NCI-H446 treated with DMSO at 0.1 percent for 48 hours (cell line): ENCODE measurements around the gene BZW1.
"Not testable (repeated sequence)": the region's sequence is repeated elsewhere in the genome, so short reads cannot be mapped to it uniquely, and the experiment has no call there.

Experiments
- DNase-seq: peaks from one replicate; lab custom pipeline; 2025; lab: John Stamatoyannopoulos, UW

BZW1 gene

DNA sequence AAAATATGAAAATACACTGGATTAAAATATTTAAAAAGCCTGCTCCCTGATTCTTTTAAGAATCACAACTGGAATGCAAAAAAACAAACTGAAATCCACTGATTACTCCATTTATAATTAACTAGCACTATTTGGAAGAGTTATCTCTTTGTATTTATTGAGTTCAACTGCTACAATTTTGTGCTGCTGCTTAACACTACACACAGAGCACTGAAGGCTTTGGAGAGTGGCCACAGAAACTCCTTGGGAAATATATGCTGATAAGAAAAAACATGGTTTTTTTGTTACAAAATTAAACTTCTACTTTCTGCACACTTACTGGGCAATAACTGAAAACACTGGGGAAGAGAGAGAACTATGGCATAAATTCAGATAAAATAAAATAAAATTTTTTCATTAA lies 19.8 kb upstream of the BZW1 start:
- no peak for DNase-seq

DNA sequence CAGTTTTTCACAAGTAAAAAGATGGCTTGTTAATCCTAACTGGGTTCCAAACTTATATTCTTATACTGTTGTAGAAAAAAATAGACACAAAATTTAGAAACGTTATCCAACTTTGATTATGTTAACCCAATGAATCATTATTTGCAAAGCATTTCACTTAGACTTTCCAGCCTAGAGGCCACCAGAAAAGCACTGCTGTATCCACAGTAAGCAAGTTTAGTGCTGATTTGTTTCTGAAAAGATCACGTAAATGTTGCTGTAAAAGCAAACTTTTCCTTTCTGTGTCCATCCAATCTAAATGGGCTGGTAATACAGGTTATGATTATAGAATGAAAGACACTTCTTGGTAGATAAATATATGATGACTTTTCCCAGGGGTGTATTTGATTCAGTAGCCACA lies 17.6 kb upstream of the BZW1 start:
- no peak for DNase-seq

DNA sequence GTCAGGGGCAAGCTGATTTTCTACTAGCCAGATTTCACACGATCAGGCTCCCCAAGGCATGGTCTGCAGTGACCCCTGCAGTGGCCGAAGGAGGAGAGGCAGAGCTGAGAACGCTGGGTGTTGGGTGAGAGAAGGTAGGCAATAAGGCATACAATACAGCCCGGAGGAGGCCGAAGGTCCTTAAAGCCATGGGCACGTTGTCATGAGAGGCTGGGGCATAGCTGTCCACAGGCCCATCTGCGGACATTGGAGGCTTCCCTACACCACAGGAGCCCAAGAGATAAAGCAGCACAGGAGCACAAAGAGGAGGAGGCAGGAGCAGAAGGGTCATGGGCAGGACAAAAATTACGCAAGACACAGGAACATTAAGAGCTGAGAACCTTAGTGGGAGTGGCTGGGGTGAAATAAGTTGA lies 16.7 kb upstream of the BZW1 start:
- no peak for DNase-seq

DNA sequence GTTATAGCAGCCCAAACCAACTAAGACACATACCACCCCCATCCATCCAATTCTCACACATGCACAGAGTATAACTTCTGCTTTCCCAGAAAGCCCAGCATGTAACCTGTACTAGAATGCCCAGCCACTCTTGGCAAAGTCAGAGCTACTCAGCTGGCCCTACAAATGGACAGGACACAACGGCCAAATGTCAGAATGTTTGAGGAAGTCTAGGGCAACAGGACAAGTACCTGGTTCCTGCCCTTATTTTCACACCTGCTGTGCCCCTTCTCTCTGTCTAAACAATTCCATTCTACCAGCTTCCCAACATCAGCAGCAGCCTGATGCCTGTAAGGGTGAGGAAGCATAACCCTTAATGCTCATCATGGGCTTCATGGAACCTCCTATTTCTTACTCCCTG lies 15.1 kb upstream of the BZW1 start:
- DNase-seq, result no peak

DNA sequence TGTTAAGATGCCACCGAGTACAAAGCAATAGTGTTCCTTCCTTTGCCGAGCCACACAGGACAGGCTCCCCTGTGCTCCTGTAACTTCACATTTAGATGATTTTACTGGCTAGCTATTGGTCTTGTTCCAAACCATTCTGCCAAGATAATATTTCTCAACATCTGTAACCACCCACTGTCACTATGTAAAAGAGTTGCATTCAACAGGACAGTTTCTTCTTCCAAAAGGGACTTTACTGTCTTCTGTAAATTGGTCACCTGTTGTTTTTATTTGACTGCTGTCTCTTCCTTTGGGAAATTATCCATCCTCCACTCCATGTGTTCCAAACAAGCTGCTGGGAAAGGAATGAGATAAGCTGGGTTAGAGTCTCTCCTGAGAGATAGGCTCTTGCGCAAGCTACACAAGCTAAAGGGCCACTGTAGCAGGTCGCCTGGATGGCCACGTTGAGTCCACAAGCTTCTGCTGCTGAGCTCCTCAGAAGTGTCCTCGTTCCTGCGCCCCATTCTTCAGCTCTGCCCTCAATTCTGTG lies 14.4 kb upstream of the BZW1 start:
- DNase-seq, result no peak

DNA sequence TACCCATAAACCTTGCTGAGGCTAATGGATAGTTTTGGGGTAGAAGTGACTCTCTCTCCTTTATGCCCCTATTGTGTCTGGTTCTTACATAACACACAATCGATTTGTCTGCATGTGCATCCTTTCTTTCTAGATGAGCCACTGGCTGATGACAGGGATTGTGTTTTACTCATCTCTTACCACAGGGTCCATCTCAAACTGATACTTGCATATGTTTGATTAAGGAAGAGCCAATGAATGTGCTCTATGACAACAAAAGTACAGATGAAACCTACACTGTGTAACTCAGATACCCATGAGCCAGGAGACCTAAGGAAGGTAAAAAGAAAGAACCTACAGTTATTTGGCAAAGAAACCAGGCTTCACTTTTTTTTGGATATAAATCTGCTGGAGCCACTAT lies 13.2 kb upstream of the BZW1 start:
- DNase-seq, result no peak

DNA sequence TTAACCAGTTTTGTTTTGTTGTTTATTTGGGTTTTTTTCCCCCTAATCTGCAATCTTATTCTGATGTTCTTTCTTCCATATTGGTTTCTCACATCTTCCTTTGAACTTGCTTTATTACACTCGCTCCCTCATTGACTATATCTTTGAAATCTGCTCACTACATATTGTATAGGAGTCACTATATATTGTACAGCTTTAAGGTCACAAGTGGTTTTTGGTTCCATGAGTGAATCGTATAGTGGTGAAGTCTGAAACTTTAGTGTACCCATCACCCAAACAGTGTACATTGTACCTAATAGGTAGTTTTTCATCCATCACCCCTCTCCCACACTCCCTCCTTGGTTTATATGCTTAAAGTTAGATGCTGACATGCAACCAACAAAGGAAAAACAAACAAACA lies 11.3 kb upstream of the BZW1 start:
- DNase-seq, result no peak

DNA sequence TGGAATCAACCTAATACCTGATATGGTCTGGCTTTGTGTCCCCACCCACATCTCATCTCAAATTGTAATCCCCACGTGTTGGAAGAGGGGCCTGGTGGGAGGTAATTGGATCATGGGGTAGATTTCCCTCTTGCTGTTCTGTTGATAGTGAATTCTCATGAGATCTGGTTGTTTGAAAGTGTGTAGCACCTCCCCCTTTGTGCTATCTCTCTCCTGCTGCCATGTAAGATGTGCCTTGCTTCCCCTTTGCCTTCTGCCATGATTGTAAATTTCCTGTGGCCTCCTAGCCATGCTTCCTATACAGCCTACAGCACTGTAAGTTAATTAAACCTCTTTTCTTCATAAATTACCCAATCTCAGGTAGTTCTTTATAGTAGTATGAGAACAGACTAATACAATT lies 10.3 kb upstream of the BZW1 start:
- not testable (repeated sequence) for DNase-seq

DNA sequence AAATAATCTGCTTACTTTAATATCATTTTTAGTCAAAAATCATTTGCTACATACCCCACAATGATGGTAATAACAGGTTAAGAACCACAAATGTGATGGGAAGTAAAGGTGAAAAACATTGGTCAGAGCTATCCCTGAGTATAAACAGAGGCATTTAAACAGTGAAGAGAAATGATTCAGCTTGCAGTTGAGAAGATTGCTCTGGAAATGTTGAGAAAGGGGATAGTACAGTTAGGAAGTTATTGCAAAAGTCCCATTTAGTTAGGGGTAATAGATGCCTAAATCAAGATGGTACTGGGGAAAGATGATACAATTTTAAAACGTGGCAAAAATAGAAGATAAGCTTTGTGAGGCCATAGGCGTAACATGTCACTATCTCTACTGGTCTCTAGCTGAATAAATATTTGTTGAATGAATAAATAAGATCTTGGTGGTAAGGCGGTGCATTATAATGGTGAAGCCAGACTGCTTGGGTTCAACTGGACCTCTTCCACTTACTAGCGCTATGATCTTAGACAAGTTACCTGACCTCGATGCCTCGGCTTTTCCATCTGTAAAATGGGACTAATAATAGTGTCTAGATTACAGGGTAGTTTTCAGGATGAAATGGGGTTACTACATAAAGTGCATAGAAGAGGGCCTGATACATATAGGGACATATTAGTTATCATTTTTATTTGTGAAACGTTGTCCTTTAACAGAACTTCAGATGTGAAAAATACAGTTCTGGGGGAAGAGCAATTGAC lies 2.0 kb upstream of the BZW1 start:
- DNase-seq, result no peak

DNA sequence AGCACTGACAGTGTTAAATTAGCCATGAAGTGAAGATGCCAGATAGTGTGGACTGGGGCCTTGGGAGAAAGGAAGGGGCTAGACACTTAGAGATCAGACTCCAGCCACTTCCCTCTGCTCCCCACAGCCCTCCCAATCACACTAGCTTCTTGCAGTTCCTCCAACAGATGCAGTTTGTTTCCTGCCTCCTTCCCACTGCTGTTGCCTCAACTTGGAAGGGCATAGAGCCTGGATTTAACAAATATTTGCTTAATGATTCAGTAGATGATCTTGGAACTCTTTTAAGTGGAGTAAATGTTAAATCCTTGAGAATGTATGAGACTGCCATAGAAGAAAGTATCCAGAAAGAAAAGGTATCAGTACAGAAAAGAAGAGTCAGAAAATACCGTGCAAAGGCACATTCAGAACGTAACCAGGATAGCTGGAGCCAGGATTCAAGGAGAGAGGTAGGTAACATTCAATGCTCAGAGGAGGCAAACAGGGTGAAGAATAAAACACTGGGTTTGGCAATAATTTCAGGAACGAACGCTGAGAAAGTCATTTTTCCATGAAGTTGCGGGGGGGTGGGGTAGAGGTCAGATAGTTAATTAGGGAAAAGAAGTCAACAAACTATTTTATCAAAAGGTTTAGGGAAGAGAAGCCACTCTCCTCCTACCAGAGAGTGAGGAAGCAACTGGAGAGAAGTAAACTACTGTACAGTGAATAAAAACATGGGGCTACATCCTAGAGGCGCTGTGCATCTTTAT lies 1.3 kb upstream of the BZW1 start:
- DNase-seq, result no peak

DNA sequence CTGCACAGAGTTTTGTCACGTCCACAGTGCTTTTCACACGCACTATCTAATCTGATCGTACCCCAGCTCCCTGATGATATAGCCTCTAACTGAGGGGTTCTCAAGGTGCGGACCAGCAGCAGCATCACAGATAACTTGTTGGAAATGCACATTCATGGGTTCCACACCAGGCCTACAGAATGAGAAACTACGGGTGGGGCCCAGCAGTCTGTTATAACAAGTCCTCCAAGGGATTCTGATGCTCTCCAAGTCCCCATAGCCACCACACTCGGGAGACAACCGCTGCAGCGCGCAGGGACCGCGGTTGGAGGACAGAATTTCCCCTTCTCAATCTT lies 745 bp upstream of the BZW1 start:
- no peak for DNase-seq

DNA sequence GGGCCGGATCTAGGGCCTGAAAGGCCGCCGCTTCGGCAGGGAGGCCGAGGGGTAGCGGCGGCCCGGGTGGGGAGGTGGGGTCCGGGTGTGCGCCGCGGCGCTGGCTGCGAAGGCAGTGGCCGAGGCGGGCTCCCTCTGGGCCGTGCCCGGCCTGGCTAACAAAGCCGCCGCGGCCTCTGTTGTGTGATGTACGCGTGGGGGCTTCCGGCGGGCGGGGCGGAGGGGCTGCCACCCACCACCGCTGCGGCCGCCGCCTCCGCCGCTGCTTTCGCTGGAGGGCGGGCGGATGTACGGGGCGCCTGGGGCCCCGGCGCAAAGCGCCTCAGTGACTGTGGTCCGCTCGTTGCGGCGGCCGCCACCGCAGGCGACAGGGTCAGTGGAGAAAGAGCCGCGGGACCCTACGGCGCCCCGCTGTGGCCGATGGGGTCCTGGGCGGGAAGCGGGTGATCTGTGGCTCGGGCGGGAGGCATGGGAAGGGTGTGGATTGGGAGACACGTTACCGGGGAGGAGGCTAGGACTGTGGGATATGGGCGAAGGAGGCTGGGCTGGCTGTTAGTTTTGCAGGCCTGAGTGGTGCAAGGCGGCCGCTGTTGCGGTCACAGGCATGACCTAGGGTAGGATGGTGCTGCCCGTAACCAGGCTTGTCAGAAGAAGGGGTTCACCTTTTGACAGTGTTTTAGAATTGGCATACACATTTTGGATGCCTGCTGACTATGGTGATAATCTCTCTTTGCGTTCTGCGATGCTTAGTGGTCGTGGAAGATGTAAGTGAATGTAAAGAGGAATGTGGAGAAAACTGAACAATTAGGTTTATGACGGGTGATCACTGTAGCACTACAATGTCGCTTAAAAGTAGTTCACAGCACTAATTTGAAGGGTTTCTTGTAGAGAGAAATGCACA lies 662 bp downstream of the BZW1 start:
- DNase-seq, result no peak

DNA sequence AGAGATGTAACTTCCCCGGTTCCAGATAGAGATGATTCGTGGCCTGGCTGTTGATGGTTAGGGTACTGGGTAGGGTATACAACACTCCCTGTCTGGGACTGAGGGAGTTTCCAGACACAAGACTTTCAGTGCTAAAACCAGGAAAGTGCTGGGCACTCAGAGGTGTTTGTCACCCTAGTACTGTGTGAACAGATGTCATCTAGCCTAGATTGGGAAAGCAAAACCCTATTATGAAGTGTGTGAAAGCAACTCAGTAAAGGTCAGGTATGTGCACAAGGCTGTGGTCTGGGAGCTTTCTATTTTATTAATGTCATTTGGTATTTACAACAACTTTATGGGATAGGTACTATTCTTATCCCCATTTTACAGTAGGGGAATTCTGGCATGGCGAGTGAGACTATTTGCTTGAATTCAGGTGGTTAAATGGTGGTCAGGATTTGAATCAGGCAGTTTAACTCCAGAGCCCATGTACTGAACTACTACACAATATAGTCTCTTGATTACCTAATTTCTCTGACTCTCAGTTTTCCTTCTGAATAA lies 2.6 kb downstream of the BZW1 start:
- DNase-seq, result no peak

DNA sequence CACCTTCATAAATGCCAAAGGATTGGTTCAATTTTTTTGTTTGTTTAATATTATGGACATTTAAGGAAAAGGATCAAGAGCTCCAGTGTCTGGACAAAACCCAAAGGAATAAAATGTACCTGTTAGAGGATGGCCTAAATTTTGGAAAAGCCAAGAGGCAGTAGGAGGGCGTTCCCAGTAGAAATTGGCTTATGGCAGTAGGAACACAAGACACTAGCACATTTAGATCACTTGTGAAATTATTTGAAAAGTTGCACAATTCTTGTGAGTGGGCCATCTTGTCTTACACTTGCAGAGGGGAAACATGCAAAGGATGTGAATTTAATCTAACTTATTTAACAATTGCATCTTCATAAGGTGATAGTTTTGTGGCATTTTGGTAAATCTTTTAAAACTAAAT lies 3.2 kb downstream of the BZW1 start:
- no peak for DNase-seq

DNA sequence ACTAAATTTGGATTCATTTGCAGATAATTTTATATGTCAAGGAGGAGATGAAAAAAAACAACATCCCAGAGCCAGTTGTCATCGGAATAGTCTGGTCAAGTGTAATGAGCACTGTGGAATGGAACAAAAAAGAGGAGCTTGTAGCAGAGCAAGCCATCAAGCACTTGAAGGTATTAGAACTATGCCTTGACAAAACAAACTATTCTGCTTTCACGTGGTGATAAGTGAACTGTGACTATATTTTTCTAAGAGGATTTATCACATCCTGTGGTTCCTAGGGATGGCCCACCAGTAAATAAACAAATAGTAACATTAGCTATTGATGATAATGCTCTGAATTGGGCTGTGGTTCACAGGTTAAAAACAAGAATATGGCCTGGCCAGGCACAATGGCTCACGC lies 7.0 kb downstream of the BZW1 start:
- DNase-seq, result not testable (repeated sequence)

DNA sequence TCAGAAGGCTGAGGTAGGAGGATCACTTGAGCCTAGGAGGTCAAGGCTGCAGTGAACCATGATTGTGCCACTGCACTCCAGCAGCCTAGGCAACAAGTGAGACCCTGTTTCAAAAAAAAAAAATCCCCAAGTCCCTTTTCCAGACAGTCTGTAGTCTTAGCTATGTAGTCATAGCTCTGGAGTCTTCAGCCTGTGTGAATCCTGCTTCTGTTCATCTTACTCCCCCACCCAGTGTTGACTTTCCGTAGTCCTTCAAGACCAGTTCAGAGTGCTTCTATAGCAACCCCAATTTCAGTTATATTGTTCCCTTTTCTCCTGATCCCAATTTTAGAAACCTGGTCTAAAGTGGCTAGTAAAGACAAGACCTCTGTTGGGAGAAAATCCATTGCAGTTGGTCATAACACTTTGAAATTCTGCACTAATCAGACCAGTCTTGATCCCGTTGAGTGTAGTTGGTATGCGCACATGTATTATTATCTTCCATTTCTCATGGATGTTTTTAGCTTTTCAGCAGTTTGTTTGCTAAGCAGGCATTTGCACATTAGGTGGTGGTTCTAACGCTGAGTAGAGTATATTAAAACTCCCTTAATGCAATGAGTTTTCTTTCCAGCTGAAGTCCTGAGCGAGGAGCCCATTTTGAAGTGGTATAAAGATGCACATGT lies 9.0 kb downstream of the BZW1 start:
- no peak for DNase-seq

DNA sequence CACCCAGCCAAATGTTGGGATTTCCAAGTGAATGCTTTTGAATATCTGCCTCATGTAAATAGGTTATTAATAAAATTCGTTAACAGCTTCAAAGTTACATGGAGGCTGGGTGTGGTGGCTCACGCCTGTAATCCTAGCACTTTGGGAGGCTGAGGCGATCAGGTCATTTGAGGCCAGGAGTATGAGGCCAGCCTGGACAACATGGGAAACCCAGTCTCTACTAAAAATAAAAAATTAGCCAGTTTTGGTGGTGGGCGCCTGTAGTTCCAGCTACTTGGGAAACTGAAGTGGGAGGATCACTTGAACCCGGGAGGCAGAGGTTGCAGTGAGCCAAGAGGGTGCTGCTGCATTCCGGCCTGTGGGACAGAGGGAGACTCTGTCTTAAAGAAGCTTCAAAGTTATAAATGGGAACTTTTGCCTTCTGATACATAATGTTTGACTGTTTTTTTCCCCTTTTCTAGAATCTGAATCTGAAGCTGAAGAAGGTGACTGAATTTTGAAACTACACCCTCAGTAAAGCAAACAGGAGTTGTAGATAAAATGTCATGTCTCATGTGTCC lies 10.1 kb downstream of the BZW1 start:
- no peak for DNase-seq

DNA sequence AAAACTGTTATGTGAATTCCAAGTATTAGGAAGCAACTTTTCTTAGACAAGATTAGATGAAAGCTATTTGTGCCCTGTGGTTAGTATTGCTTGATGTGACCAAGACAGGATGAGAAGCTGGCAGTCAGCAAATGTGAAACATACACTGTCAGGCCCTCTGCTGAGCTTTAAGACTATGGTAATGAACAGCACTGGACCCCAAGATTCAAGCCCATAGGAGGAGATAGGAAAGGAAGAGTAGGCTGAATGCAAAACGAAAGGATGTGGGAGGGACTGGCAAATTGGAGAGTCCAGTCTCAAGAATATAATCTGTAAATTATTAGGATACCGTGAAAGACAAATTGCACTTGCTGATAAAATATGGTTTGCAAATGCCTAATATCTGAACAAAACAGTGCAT lies 16.4 kb downstream of the BZW1 start:
- no peak for DNase-seq

DNA sequence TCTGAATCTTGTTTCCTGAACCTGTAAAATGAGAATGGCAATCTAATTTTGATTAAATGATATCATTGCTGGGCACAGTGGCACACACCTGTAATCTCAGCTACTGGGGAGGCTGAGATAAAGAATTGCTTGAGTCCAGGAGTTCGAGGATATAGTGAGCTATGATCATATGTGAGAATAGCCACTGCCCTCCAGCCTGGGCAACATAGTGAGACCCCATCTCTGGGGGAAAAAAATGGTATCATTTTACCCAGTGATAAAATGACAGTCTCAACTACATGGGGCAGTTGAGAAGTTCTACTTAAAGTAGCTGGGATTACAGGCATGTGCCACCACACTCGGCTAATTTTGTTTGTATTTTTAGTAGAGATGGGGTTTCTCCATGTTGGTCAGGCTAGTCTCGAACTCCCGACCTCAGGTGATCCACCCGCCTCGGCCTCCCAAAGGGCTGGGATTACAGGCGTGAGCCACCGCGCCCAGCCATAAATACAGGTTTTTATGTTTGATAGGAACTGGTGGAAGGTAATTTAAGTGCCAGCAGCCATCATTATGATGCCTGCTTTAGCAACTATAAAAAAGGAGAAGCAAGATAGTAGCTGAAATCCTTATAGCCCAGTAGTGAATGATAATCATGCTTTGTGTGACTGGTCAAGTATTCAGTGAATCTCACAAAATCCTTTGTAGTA lies 17.0 kb downstream of the BZW1 start:
- no peak for DNase-seq

DNA sequence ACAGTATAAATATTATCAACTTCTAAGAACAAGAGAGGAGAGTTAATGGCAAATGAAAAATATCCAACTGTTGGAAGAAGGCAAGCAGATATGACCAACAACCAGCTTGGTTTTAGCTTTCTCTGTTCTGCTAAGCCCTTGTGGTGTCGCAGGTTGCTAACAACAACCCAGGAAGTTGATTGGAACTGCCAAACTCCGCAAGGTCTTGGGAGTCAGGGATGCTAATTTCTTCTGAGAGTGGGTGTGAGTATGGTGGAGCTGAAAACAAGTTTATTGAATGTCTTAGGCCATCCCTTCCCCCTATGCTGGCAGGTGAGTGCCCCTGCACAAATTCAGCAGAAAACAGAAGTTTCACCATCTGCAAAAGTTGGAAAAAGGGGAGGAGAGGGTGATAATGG lies 17.5 kb downstream of the BZW1 start:
- DNase-seq, result no peak

DNA sequence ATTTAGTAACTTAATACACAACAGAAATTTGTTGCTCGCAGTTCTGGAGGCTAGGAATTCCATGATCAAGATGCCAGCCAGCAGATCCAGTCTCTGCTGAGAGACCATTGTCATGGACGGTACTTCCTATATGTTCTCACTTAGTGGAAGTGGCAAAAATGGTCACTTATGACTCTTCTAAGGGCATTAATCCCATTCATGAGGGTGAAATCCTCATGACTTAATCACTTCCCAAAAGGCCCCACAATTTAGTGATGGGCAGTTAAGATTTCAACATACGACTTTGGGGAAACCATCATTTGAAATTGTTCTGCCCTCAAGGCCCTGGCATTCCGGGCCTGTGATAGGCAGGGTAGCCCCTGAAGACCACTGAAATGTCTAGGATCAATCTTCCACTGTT lies 23.0 kb downstream of the BZW1 start:
- DNase-seq, result no peak
